ENCODE results near the gene ANKRD6. TPM values are rescaled to one million over a fixed set of nuclear protein-coding genes. Genes with fewer than 3 reads are reported as not detected.

The ANKRD6 gene
- total RNA-seq, 1 donor = 15.3 TPM

- no peak for DNase-seq (ENCODE audit: low read depth in 2 of 3, low spot score in 2 of 3)
Measured at GRCh38 chr6:89505847-89506246, 72.9 kb downstream of the ANKRD6 start.

DNA sequence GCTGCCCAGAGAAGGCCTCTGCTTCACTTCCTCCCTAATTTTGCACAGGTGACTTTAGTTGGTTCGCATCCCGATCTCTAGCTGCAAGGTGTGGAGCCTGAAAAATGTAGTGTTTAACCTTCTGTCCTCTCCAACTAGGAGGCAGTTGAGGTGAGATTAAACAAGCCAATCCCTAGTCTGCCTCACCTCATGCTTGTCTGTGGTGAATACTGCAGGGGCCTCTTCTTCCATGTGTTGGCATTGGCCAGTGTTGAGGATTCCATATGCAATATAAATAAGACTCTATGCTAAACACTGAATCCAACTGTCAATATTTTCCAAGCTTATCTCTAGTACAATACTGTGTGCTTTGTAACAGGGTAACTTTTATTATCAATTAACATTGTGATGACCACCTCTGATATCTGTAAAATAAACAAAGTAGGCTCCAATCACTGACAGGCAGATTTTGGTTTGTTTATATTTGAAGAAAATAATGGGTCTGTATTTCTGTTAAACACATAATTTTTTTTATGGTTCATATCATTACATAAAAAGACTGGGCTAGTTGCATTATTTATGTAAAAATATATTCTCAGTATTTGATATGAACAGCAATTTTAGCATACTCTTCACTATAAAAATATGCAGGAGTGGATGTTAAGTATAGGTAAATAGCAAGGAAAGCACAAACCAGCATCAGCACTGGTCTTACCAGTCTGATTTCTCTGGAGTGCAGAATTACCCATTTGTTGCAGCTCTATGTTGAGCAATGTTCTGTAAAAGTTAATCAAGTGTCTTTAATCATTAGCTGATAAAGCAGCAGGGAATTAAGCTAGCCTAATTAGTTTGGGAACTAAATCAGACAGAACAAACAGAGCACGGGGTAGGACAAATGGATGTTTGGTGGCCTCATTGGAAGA is 74.0 kb downstream of the ANKRD6 start:
- no peak for DNase-seq (ENCODE audit: low read depth in 2 of 3, low spot score in 2 of 3)

GRCh38 chr6:89508755-89509563 is 76.0 kb downstream of the ANKRD6 start:
- no peak for DNase-seq (ENCODE audit: low read depth in 2 of 3, low spot score in 2 of 3)

GRCh38 chr6:89509777-89510281 is 76.9 kb downstream of the ANKRD6 start:
- DNase-seq (ENCODE audit: low read depth in 2 of 3, low spot score in 2 of 3) = peak in 2 of 3 donors; percentile 70 to 87

- DNase-seq (ENCODE audit: low read depth in 2 of 3, low spot score in 2 of 3) = no peak
Measured at GRCh38 chr6:89510393-89510792, 77.4 kb downstream of the ANKRD6 start.

DNA sequence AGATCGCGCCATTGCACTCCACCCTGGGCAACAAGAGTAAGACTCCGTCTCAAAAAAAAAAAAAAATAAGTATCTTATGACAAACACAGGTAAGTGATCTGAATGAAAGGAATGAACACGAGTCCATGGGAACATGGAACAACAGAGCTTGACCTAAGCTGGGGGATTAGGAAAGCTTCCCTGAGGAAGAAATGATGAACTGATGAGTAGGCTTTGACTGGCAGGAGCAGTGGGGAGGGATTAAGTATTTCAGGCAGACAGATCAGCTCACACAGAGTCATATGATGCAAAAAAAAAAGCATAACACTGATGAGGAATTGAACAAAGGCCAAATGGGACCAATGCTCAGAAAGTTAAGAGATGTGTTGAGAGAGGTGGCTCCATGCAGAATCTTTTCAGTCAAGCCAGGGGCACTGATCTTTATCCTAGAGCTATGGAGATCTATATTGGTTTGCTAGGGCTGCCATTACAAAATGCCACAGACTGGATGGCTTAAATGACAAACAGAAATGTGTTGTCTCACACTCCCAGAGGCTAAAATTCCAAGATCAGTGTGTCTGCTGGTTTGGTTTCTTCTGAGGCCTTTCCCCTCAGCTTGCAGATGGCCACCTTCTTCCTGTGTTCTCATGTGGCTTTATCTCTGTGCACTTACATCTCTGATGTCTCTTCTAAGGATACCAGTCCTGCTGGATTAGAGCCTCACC is 85.6 kb downstream of the ANKRD6 start:
- no peak for DNase-seq (ENCODE audit: low read depth in 2 of 3, low spot score in 2 of 3)

DNA sequence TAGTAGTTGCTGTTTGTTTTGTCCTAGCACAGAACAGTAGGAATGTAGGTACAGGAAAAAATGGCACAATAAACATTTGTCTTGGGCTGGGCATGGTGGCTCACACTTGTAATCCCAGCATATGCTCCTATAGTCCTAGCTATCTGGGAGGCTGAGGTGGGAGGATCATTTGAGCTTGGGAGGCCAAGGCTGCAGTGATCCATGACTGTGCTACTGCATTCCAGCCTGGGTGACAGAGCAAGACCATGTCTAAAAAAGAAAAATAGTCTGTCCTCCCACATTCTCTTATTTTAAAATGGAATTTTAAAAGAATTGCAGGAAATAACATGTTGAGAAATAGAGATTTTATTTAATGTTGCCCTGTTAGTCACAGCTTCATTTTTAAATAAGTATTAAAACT is 87.8 kb downstream of the ANKRD6 start:
- no peak for DNase-seq (ENCODE audit: low read depth in 2 of 3, low spot score in 2 of 3)

GRCh38 chr6:89522778-89523177 is 89.8 kb downstream of the ANKRD6 start:
- no peak for DNase-seq (ENCODE audit: low read depth in 2 of 3, low spot score in 2 of 3)

DNA sequence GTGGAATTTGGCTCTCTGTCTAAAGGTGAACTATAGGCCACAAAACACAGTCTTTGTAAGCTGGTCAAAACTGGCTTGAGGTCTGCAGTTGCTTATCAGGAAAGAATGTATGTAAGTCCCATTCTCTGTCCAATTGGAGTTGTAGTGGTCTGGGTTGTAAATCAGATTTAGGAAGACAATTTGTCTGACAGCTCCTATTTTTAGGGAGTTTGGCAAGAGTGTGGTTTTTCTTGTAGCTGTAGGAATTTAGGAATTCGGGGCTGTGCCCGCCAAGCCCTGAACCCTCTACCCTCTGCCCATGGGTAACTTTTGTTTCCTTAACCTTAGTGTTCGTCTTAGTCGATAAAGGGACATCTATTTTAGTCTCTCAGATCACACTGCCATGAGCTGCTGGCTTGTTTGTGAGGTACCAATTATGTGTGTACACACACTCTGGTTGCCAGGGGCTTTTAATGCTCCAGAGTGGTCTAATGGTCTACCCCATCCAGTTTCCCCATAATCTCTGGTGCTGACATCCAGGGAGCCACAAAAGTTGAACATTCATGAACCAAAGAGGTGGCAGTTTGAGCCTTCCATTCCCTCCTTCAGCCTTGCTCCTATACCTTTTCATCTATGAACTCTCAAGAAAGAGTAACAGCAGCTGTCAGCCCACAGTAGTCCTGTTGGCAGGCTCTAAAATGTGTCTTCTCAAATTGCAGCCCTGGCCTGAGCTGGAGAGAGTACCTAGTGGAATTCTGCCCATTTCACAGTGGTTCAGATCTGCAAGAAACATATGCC is 93.0 kb downstream of the ANKRD6 start:
- DNase-seq (ENCODE audit: low read depth in 2 of 3, low spot score in 2 of 3) = no peak

DNA sequence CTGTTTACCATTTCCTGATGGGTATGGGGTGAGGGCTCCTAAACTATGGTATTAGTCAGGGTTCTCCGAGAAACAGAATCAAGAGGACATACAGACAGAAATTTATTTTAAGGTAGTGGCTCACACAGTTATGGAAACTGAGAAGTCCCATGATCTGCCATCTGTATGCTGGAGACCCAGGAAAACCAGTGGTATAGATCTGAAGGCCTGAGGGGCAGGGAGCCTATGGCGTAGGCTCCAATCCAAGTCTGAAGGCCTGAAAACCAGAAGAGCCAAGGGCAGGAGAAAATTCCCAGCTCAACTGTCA is 93.6 kb downstream of the ANKRD6 start:
- DNase-seq (ENCODE audit: low read depth in 2 of 3, low spot score in 2 of 3) = no peak

DNA sequence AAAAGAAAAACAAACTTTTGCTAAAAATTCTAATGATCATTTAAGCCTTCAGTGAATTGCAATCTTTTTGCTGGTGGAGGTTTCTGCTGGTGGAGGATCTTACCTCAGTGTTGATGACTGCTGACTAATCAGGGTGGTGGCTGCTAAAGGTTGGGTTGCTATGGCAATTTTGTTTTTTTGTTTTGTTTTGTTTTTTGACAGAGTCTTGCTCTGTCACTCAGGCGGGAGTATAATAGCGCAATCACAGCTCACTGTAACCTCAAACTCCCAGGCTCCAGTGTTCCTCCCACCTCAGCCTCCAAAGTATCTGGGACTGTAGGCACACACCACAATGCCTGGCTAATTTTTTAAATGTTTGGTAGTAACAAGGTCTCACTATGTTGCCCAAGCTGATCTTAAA is 94.7 kb downstream of the ANKRD6 start:
- peak in 2 of 3 donors; percentile 14 to 27 for DNase-seq (ENCODE audit: low read depth in 2 of 3, low spot score in 2 of 3)

- no peak for DNase-seq (ENCODE audit: low read depth in 2 of 3, low spot score in 2 of 3)
Measured at GRCh38 chr6:89528866-89529265, 95.9 kb downstream of the ANKRD6 start.

DNA sequence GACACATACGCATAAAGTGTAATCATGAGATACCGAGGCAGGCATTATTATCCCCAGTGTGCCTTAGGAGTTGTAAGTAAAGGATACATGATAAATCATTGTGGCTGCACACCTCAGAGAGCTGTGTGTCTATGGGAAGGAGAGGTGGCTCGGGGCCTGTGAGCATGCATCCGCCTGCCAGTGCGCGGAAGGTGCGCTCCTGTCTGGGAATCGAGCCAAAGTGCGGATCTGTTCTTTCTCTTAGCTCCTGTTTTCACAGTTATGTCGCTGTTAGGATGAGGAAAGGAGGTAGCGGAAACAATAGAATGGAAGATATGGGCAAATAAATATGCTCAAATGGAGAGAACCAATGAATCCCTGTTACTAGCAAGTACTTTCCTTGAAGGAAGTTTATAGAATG is 98.0 kb downstream of the ANKRD6 start:
- DNase-seq (ENCODE audit: low read depth in 2 of 3, low spot score in 2 of 3) = no peak

DNA sequence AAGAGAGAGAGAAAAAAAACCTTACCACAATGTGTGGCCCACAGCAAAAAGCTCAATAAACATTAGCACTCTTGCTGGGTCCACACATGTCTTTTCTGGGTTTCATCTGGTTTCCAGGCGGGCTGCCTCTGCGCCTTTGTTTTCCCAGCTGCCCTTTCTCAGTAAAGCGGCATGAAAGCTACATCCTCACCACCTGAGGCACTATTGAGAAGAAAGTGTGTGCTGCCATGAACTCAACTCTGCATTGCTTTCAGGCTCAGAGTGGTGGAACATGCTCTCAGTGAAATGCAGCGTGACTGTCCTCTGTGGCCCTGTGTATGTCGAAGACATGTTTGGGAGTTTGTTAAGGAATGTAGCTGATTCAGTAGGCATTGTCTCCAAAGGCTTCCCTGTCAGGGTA is 103.3 kb downstream of the ANKRD6 start:
- DNase-seq (ENCODE audit: low read depth in 2 of 3, low spot score in 2 of 3) = no peak

DNA sequence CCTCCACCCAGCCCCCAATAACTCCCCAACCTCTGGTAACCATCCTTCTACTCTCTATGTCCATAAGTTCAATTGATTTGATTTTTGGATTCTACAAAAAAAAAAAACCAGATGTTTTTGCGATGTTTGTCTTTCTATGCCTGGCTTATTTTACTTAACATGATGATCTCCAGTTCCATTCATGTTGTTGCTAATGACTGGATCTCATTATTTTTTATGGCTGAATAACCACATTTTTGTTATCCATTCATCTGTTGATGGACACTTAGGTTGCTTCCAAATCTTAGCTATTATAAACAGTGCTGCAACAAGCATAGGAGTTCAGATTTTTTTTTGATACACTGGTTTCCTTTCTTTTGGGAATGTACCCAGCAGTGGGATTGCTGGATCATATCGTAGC is 106.8 kb downstream of the ANKRD6 start:
- DNase-seq (ENCODE audit: low read depth in 2 of 3, low spot score in 2 of 3) = no peak

DNA sequence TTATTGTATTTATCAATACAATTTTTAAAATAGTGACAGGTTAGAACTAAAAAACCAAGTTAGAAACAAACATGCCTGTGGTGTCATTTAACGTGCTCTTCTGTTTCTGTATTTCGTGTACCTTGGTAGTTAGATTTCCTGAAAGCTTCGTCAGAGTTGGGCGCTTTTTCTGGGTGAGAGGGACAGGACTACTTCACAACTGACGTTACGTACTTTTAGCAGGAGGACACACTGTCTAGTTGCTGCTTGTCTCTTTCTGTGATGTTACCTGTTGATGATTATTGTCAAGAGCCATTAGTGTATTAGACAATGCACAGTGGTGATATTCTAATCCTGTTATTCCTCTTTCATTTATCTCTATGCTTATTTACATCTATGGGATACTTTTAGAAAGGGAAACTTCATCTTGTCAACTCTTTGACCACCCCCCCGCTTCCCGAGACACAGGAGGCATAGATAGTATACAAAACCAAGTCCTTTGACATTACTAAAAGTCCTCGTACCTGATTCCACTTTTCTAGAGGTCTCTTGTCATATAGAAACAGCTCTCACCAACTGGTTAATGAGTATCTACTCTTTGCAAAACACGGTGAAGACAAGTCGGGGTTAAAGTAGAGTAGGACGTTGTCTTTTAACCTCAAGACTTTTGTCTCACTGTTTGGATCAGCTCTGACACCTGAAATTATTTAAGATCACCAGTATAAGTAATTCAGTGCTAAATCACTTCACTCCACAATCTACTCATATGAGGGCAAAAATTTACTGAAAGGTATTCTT is 109.3 kb downstream of the ANKRD6 start:
- DNase-seq (ENCODE audit: low read depth in 2 of 3, low spot score in 2 of 3) = no peak

GRCh38 chr6:89542866-89543265 is 109.9 kb downstream of the ANKRD6 start:
- DNase-seq (ENCODE audit: low read depth in 2 of 3, low spot score in 2 of 3) = no peak

DNA sequence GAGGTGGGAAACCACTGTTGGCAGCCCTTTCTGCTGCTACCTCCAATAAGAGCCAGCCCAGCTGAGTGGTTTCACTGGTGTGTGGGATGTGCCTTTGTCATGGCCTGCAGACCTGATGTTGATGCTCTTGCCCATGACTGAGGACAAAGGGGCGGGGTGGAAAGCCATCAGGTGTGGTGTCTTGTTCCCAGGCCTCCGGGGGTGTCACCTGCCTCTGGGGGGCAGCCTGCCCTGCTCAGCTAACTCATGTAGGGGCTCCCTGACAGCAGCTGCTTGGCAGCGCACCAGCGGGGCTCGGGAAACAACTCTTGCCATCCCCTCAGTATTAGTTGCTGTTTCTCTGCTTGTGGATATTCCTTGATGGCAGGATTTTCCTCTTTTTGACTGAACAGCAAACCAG is 114.3 kb downstream of the ANKRD6 start:
- no peak for DNase-seq (ENCODE audit: low read depth in 2 of 3, low spot score in 2 of 3)

DNA sequence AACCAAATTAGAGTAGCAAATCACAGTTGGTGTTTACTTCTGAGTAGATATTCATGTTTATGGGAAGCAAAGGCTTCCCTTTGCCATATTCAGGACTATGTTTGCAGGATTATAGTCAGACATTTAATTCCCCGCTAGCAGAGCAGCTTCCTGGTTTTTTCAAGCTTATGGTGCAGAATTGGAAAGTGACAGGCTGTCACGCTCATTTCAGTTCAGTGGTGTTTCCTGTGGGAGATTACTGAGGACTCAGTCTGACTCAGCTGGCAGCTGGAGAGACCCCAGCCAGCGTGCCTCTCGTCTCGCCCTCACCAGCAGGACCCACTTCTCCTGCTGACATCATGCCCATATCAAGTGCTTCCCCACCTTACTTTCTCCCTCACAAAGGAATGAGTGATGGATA is 120.5 kb downstream of the ANKRD6 start:
- DNase-seq (ENCODE audit: low read depth in 2 of 3, low spot score in 2 of 3) = no peak

DNA sequence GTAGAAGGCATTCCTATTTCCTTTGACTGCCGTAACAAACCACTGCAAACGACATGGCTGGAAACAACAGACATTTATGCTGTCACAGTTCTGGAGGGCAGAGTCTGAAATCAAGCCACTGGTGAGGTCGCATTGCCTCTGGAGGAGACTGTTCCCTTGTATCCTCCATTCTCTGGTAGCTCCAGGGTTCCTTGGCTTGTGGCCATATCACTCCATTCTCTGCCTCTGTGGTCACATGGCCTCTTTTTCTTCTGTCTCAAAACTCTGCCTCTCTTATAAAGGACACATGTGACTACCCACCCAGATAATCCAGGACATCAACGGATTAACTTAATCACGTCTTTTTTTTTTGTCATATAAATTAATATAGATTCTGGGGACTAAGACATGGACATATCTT is 121.2 kb downstream of the ANKRD6 start:
- DNase-seq (ENCODE audit: low read depth in 2 of 3, low spot score in 2 of 3) = no peak
